OCI-LY1 (cell line): ENCODE results near the gene FOS.

Experiments
- H2AFZ ChIP-seq: fragments of 200-600 bp; sonication (generic), shearing (Covaris generic); 2 replicates; pipeline ENCODE4 v1.6.0; 2014; ENCODE audit warnings: antibody characterized with exemption, mild to moderate bottlenecking, low read length
- H3F3A ChIP-seq: fragments of 200-600 bp; sonication (generic), shearing (Covaris generic); 2 replicates; pipeline ENCODE4 v1.6.0; 2014; ENCODE audit warnings: mild to moderate bottlenecking, antibody characterized with exemption, low read length, moderate library complexity; ENCODE audit not compliant: insufficient read depth
- H3K27ac ChIP-seq: fragments of 200-600 bp; sonication (generic); 2 replicates; pipeline ENCODE4 v1.5.1; 2014; ENCODE audit warnings: low read length, mixed run types, mild to moderate bottlenecking, low read depth; ENCODE audit not compliant: poor library complexity, severe bottlenecking
- H3K27me3 ChIP-seq: fragments of 200-600 bp; sonication (generic); 2 replicates; pipeline ENCODE4 v1.6.0; 2014; ENCODE audit warnings: antibody characterized with exemption, mild to moderate bottlenecking, low read length, moderate library complexity; ENCODE audit not compliant: insufficient read depth
- H3K36me3 ChIP-seq: fragments of 200-600 bp; sonication (generic); 2 replicates; pipeline ENCODE4 v1.6.1; 2014; ENCODE audit warnings: mild to moderate bottlenecking, antibody characterized with exemption, low read length, moderate library complexity, mixed read lengths; ENCODE audit not compliant: insufficient read depth
- H3K4me1 ChIP-seq: fragments of 200-600 bp; sonication (generic); 2 replicates; pipeline ENCODE4 v1.5.1; 2014; ENCODE audit warnings: mild to moderate bottlenecking, low read length, moderate library complexity; ENCODE audit not compliant: insufficient read depth, severe bottlenecking
- H3K4me2 ChIP-seq: fragments of 200-600 bp; sonication (generic), shearing (Covaris generic); 2 replicates; pipeline ENCODE4 v1.6.1; 2014; ENCODE audit warnings: low read length
- H3K4me3 ChIP-seq: fragments of 200-600 bp; sonication (generic); 2 replicates; pipeline ENCODE4 v1.5.1; 2014; ENCODE audit warnings: low read length, low read depth, mild to moderate bottlenecking, mixed read lengths; ENCODE audit not compliant: poor library complexity, severe bottlenecking
- H3K79me2 ChIP-seq: fragments of 200-600 bp; shearing (Covaris generic); 2 replicates; pipeline ENCODE4 v1.6.1; 2016; ENCODE audit warnings: mixed run types, low read length, mixed read lengths; ENCODE audit not compliant: insufficient read depth
- H3K9ac ChIP-seq: fragments of 200-600 bp; sonication (generic), shearing (Covaris generic); 2 replicates; pipeline ENCODE4 v1.6.1; 2014; ENCODE audit warnings: mild to moderate bottlenecking, low read length, mixed read lengths
- H3K9me2 ChIP-seq: fragments of 200-600 bp; sonication (generic), shearing (Covaris generic); 2 replicates; pipeline ENCODE4 v1.6.1; 2014; ENCODE audit warnings: low read depth, mild to moderate bottlenecking, low read length, mixed read lengths
- H3K9me3 ChIP-seq: fragments of 200-600 bp; shearing (Covaris generic); 2 replicates; pipeline ENCODE4 v1.6.1; 2014; ENCODE audit warnings: low read length, mixed read lengths
- H4K20me1 ChIP-seq: fragments of 200-600 bp; sonication (generic), shearing (Covaris generic); 2 replicates; pipeline ENCODE4 v1.6.0; 2016; ENCODE audit warnings: mild to moderate bottlenecking, low read length; ENCODE audit not compliant: insufficient read depth
- EZH2 ChIP-seq: fragments of 200-600 bp; sonication (generic), shearing (Covaris generic); IDR thresholded peaks from 2 replicates; pipeline ENCODE4 v1.8.0; 2017; ENCODE audit warnings: borderline replicate concordance, mixed run types, mild to moderate bottlenecking, antibody characterized with exemption, low read length, moderate library complexity, mixed read lengths
- TF ChIP-seq, protein P1 (sequence below): fragments of 200-600 bp; sonication (generic), shearing (Covaris generic); IDR thresholded peaks from 2 replicates; pipeline ENCODE4 v1.5.1; 2017; ENCODE audit warnings: mild to moderate bottlenecking, antibody characterized with exemption, low read length, moderate library complexity, mixed read lengths

FOS gene

GRCh38 chr14:75254381-75254822 lies 24.2 kb upstream of the FOS start:
- Histone ChIP-seq H3K9me3 (no peaks in the 10 kb centered on the region), H3K36me3 (no peaks in the 10 kb centered on the region), H3K79me2 (no peaks in the 10 kb centered on the region), H3K27ac (no peak overlapping the region), H3K4me2 (no peak overlapping the region), H3K9ac (no peak overlapping the region), H3K27me3 (no peaks in the 10 kb centered on the region; the same call in 1 of the 2 replicates), H4K20me1 (no peaks in the 10 kb centered on the region), H2AFZ (no peak overlapping the region), H3K4me1 (peaks cover 27% of the 10 kb centered on the region), H3F3A (no peaks in the 10 kb centered on the region), H3K4me3 (no peak overlapping the region), H3K9me2 (no peaks in the 10 kb centered on the region)
- TF ChIP-seq, protein P1, sequence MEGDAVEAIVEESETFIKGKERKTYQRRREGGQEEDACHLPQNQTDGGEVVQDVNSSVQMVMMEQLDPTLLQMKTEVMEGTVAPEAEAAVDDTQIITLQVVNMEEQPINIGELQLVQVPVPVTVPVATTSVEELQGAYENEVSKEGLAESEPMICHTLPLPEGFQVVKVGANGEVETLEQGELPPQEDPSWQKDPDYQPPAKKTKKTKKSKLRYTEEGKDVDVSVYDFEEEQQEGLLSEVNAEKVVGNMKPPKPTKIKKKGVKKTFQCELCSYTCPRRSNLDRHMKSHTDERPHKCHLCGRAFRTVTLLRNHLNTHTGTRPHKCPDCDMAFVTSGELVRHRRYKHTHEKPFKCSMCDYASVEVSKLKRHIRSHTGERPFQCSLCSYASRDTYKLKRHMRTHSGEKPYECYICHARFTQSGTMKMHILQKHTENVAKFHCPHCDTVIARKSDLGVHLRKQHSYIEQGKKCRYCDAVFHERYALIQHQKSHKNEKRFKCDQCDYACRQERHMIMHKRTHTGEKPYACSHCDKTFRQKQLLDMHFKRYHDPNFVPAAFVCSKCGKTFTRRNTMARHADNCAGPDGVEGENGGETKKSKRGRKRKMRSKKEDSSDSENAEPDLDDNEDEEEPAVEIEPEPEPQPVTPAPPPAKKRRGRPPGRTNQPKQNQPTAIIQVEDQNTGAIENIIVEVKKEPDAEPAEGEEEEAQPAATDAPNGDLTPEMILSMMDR = no peak
- no peak for TF ChIP-seq EZH2

GRCh38 chr14:75254901-75255584 lies 23.6 kb upstream of the FOS start:
- Histone ChIP-seq H4K20me1 (no peaks in the 10 kb centered on the region), H3K9me2 (no peaks in the 10 kb centered on the region), H3K9ac (no peak overlapping the region), H2AFZ (no peak overlapping the region), H3K36me3 (no peaks in the 10 kb centered on the region), H3K27me3 (no peaks in the 10 kb centered on the region; the same call in 1 of the 2 replicates), H3F3A (no peaks in the 10 kb centered on the region), H3K9me3 (no peaks in the 10 kb centered on the region), H3K4me3 (no peak overlapping the region), H3K4me2 (no peak overlapping the region), H3K27ac (no peak overlapping the region), H3K79me2 (no peaks in the 10 kb centered on the region), H3K4me1 (peaks cover 24% of the 10 kb centered on the region)
- TF ChIP-seq EZH2 = no peak
- TF ChIP-seq, protein P1 = no peak

- peak overlapping the region; percentile 60 for H3K4me3 ChIP-seq
- H4K20me1 ChIP-seq = no peaks in the 10 kb centered on the region
- no peaks in the 10 kb centered on the region for H3K9me2 ChIP-seq
- H2AFZ ChIP-seq = no peak overlapping the region
- H3K36me3 ChIP-seq = no peaks in the 10 kb centered on the region
- H3K27me3 ChIP-seq = peaks cover 8% of the 10 kb centered on the region
- TF ChIP-seq, protein P1 = no peak
- TF ChIP-seq EZH2 = no peak
- H3K4me1 ChIP-seq = peaks cover 18% of the 10 kb centered on the region
- no peak overlapping the region for H3K27ac ChIP-seq
- no peaks in the 10 kb centered on the region for H3K9me3 ChIP-seq
- no peaks in the 10 kb centered on the region for H3F3A ChIP-seq
- H3K4me2 ChIP-seq = peak overlapping the region; percentile 79
- no peak overlapping the region; the same call in 1 of the 2 replicates for H3K9ac ChIP-seq
- H3K79me2 ChIP-seq = no peaks in the 10 kb centered on the region
Measured at GRCh38 chr14:75258079-75258802, 20.4 kb upstream of the FOS start.
